A549 (cell line): ENCODE data around the gene MYEF2.

Experiments used
- CEBPB ChIP-seq, 2 experiments: fragments of >200 bp in 1 of 2; sonication (Bioruptor Twin) in 1 of 2; formaldehyde crosslinking in 1 of 2; IDR thresholded peaks; 2 replicates each; pipeline ENCODE4 v1.6.1; 2012 to 2016
- ESRRA ChIP-seq: fragments of 150-350 bp; IDR thresholded peaks from 2 replicates; pipeline ENCODE4 v1.6.1; 2014; ENCODE audit warnings: mild to moderate bottlenecking, low read length, borderline replicate concordance
- POLR2A ChIP-seq: IDR thresholded peaks from 2 replicates; pipeline ENCODE4 v1.6.1; 2012; ENCODE audit warnings: mild to moderate bottlenecking, low read length
- TF ChIP-seq, protein P1 (sequence below): fragments of >200 bp; sonication (Bioruptor Twin); formaldehyde crosslinking; IDR thresholded peaks from 3 replicates; pipeline ENCODE4 v1.5.1; 2016

- no peak for TF ChIP-seq ESRRA
- TF ChIP-seq, protein P1, sequence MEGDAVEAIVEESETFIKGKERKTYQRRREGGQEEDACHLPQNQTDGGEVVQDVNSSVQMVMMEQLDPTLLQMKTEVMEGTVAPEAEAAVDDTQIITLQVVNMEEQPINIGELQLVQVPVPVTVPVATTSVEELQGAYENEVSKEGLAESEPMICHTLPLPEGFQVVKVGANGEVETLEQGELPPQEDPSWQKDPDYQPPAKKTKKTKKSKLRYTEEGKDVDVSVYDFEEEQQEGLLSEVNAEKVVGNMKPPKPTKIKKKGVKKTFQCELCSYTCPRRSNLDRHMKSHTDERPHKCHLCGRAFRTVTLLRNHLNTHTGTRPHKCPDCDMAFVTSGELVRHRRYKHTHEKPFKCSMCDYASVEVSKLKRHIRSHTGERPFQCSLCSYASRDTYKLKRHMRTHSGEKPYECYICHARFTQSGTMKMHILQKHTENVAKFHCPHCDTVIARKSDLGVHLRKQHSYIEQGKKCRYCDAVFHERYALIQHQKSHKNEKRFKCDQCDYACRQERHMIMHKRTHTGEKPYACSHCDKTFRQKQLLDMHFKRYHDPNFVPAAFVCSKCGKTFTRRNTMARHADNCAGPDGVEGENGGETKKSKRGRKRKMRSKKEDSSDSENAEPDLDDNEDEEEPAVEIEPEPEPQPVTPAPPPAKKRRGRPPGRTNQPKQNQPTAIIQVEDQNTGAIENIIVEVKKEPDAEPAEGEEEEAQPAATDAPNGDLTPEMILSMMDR = no peak
- no peak for TF ChIP-seq POLR2A
- TF ChIP-seq CEBPB (IDR thresholded peaks at IDR 0.05) = no peak
Observed at GRCh38 chr15:48090115-48090514, 88.0 kb downstream of the MYEF2 start.
